Measurements from ENCODE around the gene FILIP1L.

DNA sequence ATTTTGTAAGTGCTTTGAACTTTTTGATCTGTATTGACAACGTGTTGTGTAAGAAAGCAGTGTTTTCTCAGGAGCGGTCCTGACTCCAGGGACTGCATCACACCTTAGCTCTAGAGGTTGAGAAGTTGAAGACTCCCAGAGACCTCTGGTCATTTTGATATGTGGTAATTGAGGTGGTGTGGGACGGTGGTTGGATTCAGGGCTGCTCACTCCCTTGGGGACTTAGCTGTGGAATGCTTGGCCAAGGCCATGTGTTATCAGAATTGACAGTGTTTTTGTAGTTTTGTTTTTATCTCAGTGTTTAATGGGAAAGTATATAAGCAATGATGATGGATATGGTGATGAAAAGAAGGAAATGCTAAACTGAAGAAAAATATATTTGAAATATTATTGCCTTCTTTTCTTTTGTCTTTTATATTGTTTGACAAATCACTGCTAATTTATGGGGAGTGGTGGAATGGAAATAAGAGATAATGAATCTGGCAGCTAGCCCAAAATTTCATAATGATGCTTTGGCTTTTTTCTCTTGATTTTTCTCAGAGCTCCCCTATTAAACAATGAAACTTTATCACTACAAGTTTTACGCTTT lies 280.6 kb downstream of the FILIP1L start:
- TF ChIP-seq ZFX (IDR thresholded peaks at IDR 0.05) = no peak
- TF ChIP-seq, protein P1, sequence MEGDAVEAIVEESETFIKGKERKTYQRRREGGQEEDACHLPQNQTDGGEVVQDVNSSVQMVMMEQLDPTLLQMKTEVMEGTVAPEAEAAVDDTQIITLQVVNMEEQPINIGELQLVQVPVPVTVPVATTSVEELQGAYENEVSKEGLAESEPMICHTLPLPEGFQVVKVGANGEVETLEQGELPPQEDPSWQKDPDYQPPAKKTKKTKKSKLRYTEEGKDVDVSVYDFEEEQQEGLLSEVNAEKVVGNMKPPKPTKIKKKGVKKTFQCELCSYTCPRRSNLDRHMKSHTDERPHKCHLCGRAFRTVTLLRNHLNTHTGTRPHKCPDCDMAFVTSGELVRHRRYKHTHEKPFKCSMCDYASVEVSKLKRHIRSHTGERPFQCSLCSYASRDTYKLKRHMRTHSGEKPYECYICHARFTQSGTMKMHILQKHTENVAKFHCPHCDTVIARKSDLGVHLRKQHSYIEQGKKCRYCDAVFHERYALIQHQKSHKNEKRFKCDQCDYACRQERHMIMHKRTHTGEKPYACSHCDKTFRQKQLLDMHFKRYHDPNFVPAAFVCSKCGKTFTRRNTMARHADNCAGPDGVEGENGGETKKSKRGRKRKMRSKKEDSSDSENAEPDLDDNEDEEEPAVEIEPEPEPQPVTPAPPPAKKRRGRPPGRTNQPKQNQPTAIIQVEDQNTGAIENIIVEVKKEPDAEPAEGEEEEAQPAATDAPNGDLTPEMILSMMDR (conservative IDR thresholded peaks at IDR 0.05) = no peak
